Activated naive CD8-positive, alpha-beta T cell treated with anti-CD3 and anti-CD28 coated beads, Interleukin-2, amount 50 U/mL, for 24 hours (primary cell): ENCODE results near the gene ASTN2.

ENCODE experiments used
- ATAC-seq: fragments of 150-1000 bp; cut with Tn5 transposase; one replicate; pipeline ENCODE4 v1.10.0; 2021
- DNase-seq: peaks from one replicate; pipeline ENCODE4 v3.0.0; 2021
- H3K27ac Mint-ChIP-seq: one replicate; pipeline ENCODE4 v1.8.0; 2021; ENCODE audit warnings: mild to moderate bottlenecking, mixed read lengths
- H3K27me3 Mint-ChIP-seq: one replicate; pipeline ENCODE4 v1.8.0; 2021; ENCODE audit warnings: mixed read lengths
- H3K36me3 Mint-ChIP-seq: one replicate; pipeline ENCODE4 v1.8.0; 2021; ENCODE audit warnings: low read depth, mixed read lengths
- H3K4me1 Mint-ChIP-seq: one replicate; pipeline ENCODE4 v1.8.0; 2021; ENCODE audit warnings: mixed read lengths
- H3K4me3 Mint-ChIP-seq: one replicate; pipeline ENCODE4 v1.8.0; 2021; ENCODE audit warnings: mild to moderate bottlenecking, moderate library complexity, mixed read lengths
- H3K9me3 Mint-ChIP-seq: one replicate; pipeline ENCODE4 v1.8.0; 2021; ENCODE audit warnings: mixed read lengths

The ASTN2 gene

DNA sequence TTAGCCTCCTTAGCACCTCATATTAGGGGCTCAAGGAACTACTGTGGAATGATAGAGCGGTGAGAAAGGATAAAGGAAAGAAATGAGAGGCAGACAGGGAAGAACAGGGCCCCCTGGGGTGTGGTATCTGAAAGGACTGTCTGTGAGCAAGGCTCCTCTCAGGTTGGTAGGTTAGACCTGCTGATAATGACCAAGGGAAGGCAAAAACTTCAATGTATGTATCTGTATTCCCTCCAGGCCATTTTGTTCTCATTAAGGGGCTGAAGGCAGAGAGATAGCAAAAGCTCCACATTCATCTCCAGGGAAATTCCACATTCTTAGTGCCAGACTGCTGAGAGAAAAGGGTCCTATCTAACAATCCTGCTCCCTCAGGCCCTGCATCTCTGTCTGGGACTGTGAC is 699.1 kb downstream of the ASTN2 start:
- no peak overlapping the region for H3K4me3 Mint-ChIP-seq
- ATAC-seq (no peak), DNase-seq (no peak)
- peaks cover 2% of the 10 kb centered on the region for H3K27me3 Mint-ChIP-seq
- H3K9me3 Mint-ChIP-seq, result no peaks in the 10 kb centered on the region
- H3K27ac Mint-ChIP-seq, result no peak overlapping the region
- H3K4me1 Mint-ChIP-seq, result no peaks in the 10 kb centered on the region
- H3K36me3 Mint-ChIP-seq, result no peaks in the 10 kb centered on the region

DNA sequence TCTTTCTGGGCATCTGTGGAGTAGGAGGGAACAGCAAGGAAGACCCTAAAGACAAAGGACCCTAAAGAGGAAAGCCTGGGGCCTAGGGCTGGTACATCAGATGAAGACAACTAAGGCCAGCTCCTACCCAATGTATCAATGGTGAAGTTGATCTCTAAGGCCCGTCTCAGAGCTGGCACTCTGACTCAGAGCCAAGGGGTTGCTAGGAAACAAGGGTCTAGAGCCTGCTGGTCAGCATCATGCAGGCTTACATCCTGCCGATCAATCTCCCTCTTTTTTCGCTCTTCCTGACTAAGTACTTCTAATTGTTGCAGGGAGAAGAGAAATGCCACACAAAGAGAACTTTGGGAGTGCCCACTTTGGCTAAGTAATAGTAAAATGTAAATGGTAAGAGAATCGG is 701.6 kb downstream of the ASTN2 start:
- Mint-ChIP-seq H3K27ac (no peak overlapping the region), H3K9me3 (no peaks in the 10 kb centered on the region), H3K36me3 (no peaks in the 10 kb centered on the region), H3K4me3 (no peak overlapping the region), H3K27me3 (no peaks in the 10 kb centered on the region), H3K4me1 (no peaks in the 10 kb centered on the region)
- DNase-seq, result no peak
- ATAC-seq, result no peak

GRCh38 chr9:116712781-116713180 is 702.1 kb downstream of the ASTN2 start:
- no peaks in the 10 kb centered on the region for H3K4me1 Mint-ChIP-seq
- no peak overlapping the region for H3K4me3 Mint-ChIP-seq
- no peaks in the 10 kb centered on the region for H3K27me3 Mint-ChIP-seq
- ATAC-seq (no peak), DNase-seq (no peak)
- no peaks in the 10 kb centered on the region for H3K9me3 Mint-ChIP-seq
- no peak overlapping the region for H3K27ac Mint-ChIP-seq
- no peaks in the 10 kb centered on the region for H3K36me3 Mint-ChIP-seq

GRCh38 chr9:116706310-116707290 is 708.3 kb downstream of the ASTN2 start:
- H3K9me3 Mint-ChIP-seq, result peaks cover 11% of the 10 kb centered on the region
- peaks cover 9% of the 10 kb centered on the region for H3K4me1 Mint-ChIP-seq

DNA sequence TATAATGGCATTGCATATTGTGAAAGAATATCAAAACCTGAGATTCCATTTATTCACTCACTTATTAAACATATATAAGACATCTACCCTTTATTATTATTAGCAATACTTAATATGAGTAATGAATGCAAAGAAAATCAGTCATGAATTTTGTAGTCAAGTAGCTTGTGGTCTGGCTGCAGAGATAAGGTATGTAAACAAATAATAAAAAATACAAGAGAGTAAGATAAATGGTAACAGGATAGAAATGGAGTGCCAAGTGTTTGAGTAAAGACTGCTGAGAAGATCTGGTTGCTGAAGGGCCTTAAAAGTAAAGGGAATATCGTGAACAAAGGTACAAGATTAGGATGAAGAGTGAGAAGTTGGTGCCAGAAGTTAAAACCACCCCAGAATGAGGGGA is 709.3 kb downstream of the ASTN2 start:
- H3K27me3 Mint-ChIP-seq, result no peaks in the 10 kb centered on the region

More at GRCh38 chr9:116706310-116707290, 708.3 kb downstream of the ASTN2 start:
- ATAC-seq (no peak), DNase-seq (no peak)
- no peak overlapping the region for H3K27ac Mint-ChIP-seq
- H3K36me3 Mint-ChIP-seq, result peaks cover 12% of the 10 kb centered on the region
- no peak overlapping the region for H3K4me3 Mint-ChIP-seq
- no peaks in the 10 kb centered on the region for H3K27me3 Mint-ChIP-seq

DNA sequence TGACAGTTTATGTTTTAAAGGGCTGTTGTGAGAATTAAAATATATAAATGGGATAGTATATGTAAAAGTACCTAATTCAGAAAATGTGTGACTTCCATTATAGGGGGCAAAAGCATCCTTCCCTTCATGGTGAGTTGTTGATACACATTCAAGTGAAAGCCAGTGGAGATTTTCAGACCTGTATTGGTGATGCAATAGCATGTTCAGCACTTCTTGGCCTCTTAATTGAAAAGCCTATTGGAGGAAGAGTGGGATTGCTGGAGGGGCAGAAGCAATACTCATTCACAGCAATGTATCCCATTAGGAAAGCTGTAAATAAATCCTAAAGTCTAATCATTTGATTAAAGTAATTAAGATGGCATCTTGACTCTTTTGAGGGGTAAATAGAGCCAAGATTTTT is 710.4 kb downstream of the ASTN2 start:
- peaks cover 15% of the 10 kb centered on the region for H3K9me3 Mint-ChIP-seq
- H3K4me1 Mint-ChIP-seq, result peaks cover 24% of the 10 kb centered on the region
- H3K27ac Mint-ChIP-seq, result no peak overlapping the region
- DNase-seq, result no peak
- ATAC-seq, result no peak
- no peak overlapping the region for H3K4me3 Mint-ChIP-seq
- no peaks in the 10 kb centered on the region for H3K27me3 Mint-ChIP-seq
- H3K36me3 Mint-ChIP-seq, result peaks cover 32% of the 10 kb centered on the region

More for the DNA sequence above, 709.3 kb downstream of the ASTN2 start:
- Mint-ChIP-seq H3K4me1 (peaks cover 19% of the 10 kb centered on the region), H3K27ac (no peak overlapping the region), H3K9me3 (peaks cover 11% of the 10 kb centered on the region), H3K36me3 (peaks cover 22% of the 10 kb centered on the region), H3K4me3 (no peak overlapping the region)
- DNase-seq, result no peak
- no peak for ATAC-seq

- H3K4me1 Mint-ChIP-seq, result peaks cover 24% of the 10 kb centered on the region
- H3K9me3 Mint-ChIP-seq, result peaks cover 15% of the 10 kb centered on the region
- DNase-seq, result no peak
- ATAC-seq, result no peak
- no peaks in the 10 kb centered on the region for H3K27me3 Mint-ChIP-seq
- no peak overlapping the region for H3K4me3 Mint-ChIP-seq
- H3K27ac Mint-ChIP-seq, result no peak overlapping the region
- H3K36me3 Mint-ChIP-seq, result peaks cover 41% of the 10 kb centered on the region
Measured at GRCh38 chr9:116703634-116704033, 711.2 kb downstream of the ASTN2 start.

DNA sequence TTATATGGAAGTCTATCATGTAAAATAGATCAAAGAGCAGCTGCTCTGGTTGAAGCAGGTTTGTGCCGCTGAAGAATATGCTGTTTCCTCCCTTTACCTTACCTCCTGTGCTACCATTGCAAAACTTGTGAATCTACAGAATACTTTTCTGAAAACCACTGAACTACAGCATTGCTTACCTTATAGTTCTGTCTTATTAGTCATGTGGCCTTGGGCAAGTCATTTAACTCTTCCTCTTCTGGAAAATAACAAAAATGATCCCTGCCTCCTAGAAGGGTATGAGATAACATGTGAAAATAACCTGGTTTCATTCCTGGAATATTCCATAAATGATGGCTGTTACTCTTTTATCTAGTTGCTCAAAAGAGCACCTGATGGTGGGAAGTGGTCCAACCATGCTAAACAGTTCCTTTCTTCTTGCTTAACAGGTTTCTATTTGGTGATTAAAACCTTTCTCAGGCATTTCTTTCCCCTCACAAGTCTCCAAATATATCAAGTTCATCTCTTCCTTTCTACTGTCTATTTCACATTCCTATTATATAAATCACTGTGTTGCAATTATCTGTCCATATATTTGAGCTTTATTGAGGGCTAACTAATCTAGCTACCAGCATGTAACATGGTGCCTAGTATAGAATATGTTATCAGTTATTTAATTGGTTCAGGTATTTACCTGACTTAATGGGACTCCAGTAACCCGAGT is 712.8 kb downstream of the ASTN2 start:
- Mint-ChIP-seq H3K27ac (no peak overlapping the region), H3K9me3 (peaks cover 19% of the 10 kb centered on the region), H3K4me3 (no peak overlapping the region), H3K4me1 (peaks cover 24% of the 10 kb centered on the region), H3K27me3 (no peaks in the 10 kb centered on the region), H3K36me3 (peaks cover 56% of the 10 kb centered on the region)
- DNase-seq (no peak), ATAC-seq (no peak)

- H3K4me3 Mint-ChIP-seq, result no peak overlapping the region
- no peak overlapping the region for H3K27ac Mint-ChIP-seq
- no peaks in the 10 kb centered on the region for H3K27me3 Mint-ChIP-seq
- ATAC-seq (no peak), DNase-seq (no peak)
- H3K36me3 Mint-ChIP-seq, result peaks cover 59% of the 10 kb centered on the region
- peaks cover 19% of the 10 kb centered on the region for H3K9me3 Mint-ChIP-seq
- H3K4me1 Mint-ChIP-seq, result peaks cover 24% of the 10 kb centered on the region
Measured at GRCh38 chr9:116700882-116701865, 713.7 kb downstream of the ASTN2 start.

DNA sequence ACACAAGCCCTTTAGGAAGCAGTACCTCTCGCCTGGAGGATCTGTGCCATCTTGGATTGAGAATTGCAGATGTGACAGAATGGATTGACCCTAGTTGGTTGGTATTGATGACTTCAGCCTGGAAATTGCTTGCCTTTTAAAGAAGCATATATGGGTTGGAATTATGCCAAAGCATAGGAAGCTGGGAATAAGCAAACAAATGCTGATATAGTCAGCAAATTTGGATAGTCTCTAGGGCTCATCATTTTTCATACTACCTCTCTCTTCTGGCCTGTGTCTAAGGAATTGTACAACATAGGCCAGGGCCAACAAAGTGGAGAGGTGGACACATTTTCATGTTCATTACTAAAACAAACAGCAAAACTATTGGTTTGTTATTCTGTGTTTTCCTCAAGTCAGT is 714.6 kb downstream of the ASTN2 start:
- Mint-ChIP-seq H3K4me1 (peaks cover 24% of the 10 kb centered on the region), H3K36me3 (peaks cover 64% of the 10 kb centered on the region), H3K27me3 (no peaks in the 10 kb centered on the region), H3K27ac (no peak overlapping the region), H3K9me3 (peaks cover 19% of the 10 kb centered on the region), H3K4me3 (no peak overlapping the region)
- DNase-seq, result no peak
- ATAC-seq, result no peak

- Mint-ChIP-seq H3K27ac (no peak overlapping the region), H3K9me3 (peaks cover 19% of the 10 kb centered on the region), H3K36me3 (peaks cover 77% of the 10 kb centered on the region), H3K4me1 (peaks cover 33% of the 10 kb centered on the region), H3K27me3 (no peaks in the 10 kb centered on the region), H3K4me3 (no peak overlapping the region)
- ATAC-seq (no peak), DNase-seq (no peak)
Measured at GRCh38 chr9:116697887-116698286, 717.0 kb downstream of the ASTN2 start.

DNA sequence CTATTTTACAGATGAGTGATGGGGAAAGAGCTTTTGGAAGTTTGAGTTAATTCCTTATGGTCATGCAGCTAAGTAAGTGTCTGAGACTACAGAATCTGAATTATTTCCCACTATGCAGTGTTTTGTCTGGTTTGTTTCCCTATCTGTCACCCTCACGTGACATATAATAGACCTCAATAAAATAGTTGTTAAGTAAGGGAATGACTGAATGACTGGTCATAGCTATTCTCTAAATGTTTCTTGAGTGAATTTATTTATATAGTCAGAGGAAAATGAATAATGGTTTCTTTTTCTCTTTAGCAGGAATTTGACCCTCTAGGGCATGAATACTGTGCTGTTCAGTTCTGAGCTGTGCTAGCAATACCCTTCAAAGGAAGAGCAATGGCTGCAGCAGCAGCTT is 717.5 kb downstream of the ASTN2 start:
- H3K4me3 Mint-ChIP-seq, result no peak overlapping the region
- no peak for ATAC-seq
- H3K27ac Mint-ChIP-seq, result no peak overlapping the region
- DNase-seq, result no peak
- H3K36me3 Mint-ChIP-seq, result peaks cover 77% of the 10 kb centered on the region
- no peaks in the 10 kb centered on the region for H3K27me3 Mint-ChIP-seq
- peaks cover 15% of the 10 kb centered on the region for H3K9me3 Mint-ChIP-seq
- peaks cover 36% of the 10 kb centered on the region for H3K4me1 Mint-ChIP-seq

DNA sequence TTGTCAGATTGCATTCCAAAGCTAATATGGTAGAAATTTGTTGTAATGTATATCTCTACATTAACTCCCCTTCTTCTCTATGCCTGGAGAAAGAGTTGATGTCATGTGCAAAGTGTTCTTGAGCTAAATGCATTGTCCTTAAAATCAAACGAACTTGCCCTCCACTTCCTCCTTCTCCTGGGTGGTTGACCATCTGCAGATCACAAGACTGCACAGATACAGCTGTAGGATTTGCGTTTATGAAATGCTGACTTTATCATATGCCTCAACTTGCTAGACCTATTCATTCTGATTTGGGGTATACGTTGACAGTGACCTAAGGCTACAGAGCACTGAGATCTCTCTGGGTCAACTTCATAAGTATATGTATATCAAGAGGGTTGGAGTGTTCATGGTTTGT is 719.4 kb downstream of the ASTN2 start:
- Mint-ChIP-seq H3K27ac (no peak overlapping the region), H3K36me3 (peaks cover 63% of the 10 kb centered on the region), H3K27me3 (no peaks in the 10 kb centered on the region), H3K4me3 (no peak overlapping the region), H3K4me1 (peaks cover 35% of the 10 kb centered on the region), H3K9me3 (peaks cover 7% of the 10 kb centered on the region)
- DNase-seq, result no peak
- ATAC-seq, result no peak

GRCh38 chr9:116694785-116695291 is 720.0 kb downstream of the ASTN2 start:
- Mint-ChIP-seq H3K4me3 (no peak overlapping the region), H3K27ac (no peak overlapping the region), H3K4me1 (peaks cover 32% of the 10 kb centered on the region), H3K27me3 (no peaks in the 10 kb centered on the region), H3K36me3 (peaks cover 58% of the 10 kb centered on the region), H3K9me3 (peaks cover 4% of the 10 kb centered on the region)
- DNase-seq (no peak), ATAC-seq (no peak)
